D721Med (cell line): ENCODE data around the gene GRM5.

Experiments used
- DNase-seq: peaks from one replicate; pipeline ENCODE4 v3.0.0; 2011; ENCODE audit warnings: low spot score; ENCODE audit not compliant: insufficient read length
- FAIRE-seq: peaks from 2 replicates; lab custom pipeline; 2011; peaks lifted over from hg19 to GRCh38; lab: Jason Lieb, UNC
- TF ChIP-seq, protein P1 (sequence below): IDR thresholded peaks from 2 replicates; pipeline ENCODE4 v1.5.1; 2012; ENCODE audit warnings: mild to moderate bottlenecking, control low read depth; ENCODE audit not compliant: insufficient read depth; ENCODE audit errors: missing control alignments

GRM5 gene

DNA sequence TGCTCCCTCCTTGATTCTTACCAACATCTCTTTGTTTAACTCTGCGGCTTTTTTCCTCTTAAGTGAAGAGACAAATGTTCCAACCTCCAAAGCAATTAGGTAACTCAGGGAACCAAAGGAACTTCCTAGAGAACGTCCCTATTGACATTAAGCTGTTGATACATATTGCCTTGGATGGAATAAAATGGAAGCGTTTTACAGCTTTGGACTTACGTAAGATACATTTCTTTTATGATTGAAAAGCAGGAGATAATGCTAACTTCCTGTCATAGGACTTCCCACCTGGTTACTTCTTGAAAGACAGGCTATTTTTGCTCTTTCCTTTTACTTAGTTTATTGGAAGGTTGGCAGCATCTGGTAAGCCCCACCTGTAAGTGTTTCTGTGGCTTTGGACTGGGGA, 482.5 kb downstream of the GRM5 start:
- FAIRE-seq, result no peak

DNA sequence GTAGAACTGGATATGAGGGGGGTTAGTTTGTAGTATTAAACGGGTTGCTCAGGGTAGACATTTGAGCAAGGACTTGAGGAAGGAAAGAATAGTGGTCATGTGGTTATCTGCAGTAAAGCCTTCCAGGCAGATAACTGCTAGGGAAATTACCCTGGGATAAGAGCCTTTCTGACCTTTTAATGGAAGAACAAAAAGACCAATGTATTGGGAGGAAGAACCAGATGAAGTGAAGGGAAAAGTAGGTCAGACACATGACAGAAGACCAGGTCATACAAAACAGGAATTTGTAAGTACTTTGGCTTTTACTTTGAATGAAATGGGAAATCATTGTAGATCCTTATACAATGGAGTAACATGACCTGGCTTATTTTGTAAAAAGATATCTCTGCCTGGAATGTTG, 486.3 kb downstream of the GRM5 start:
- DNase-seq, result no peak
- FAIRE-seq, result no peak
- TF ChIP-seq, protein P1, sequence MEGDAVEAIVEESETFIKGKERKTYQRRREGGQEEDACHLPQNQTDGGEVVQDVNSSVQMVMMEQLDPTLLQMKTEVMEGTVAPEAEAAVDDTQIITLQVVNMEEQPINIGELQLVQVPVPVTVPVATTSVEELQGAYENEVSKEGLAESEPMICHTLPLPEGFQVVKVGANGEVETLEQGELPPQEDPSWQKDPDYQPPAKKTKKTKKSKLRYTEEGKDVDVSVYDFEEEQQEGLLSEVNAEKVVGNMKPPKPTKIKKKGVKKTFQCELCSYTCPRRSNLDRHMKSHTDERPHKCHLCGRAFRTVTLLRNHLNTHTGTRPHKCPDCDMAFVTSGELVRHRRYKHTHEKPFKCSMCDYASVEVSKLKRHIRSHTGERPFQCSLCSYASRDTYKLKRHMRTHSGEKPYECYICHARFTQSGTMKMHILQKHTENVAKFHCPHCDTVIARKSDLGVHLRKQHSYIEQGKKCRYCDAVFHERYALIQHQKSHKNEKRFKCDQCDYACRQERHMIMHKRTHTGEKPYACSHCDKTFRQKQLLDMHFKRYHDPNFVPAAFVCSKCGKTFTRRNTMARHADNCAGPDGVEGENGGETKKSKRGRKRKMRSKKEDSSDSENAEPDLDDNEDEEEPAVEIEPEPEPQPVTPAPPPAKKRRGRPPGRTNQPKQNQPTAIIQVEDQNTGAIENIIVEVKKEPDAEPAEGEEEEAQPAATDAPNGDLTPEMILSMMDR, result no peak

More for the DNA sequence above, 482.5 kb downstream of the GRM5 start:
- TF ChIP-seq, protein P1, result no peak
- no peak for DNase-seq

DNA sequence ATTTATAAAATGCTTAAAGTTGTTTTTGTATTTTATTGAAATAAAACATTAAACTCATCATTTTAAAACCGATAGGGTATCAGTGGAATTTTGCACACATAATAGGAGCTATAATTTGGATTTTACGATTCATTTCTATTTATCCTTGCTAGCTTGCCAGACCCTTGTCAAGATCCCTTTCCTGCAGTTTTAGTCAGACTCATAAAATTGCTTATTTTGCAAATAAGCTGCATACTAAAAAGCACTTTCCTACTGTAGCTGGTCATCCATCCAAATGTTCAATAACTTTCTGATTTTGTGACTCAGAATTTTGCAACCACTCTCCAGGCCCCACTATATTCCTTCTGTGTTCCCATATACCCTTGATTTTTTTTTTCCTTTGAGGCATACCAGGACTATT, 489.0 kb downstream of the GRM5 start:
- DNase-seq, result no peak
- no peak for FAIRE-seq
- TF ChIP-seq, protein P1, result no peak

DNA sequence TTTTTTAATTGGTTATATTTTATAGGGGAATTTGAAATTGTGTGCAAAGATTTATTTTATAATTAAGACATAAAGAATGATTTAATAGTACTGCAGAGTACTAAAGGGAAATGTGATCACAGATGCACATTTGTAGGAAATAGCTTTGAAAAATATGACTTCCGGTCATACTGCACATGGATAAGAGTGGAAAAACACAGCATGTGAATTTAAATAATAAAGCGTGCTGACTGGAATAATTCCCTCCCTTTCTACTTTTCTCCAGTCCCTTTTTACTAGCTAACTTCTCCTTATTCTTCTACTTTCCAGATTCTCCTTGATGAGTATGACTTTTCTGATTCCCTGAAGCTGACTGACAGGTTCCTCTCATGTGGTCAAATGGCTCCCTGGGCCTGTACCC, 489.9 kb downstream of the GRM5 start:
- TF ChIP-seq, protein P1, result no peak

DNA sequence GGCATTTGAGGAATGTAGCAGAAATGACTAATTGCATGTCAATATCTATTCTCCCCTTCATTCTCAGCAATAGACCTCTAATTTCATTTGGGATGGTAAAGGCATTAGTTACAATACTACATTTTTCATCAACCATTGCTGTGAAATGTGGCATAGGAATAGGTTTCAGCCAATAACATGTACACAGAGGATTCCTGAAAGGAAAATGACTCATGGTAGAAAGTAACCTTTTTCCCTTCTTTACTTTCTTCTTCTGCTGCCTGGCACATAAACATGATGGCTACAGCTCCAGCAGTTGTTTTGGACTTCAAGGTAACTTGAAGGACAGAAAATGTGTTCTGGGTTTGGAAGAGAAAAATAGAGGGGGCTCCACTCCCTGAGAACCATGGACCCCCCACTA, 496.4 kb downstream of the GRM5 start:
- TF ChIP-seq, protein P1, result no peak
- FAIRE-seq, result no peak
- no peak for DNase-seq

More for the DNA sequence above, 489.9 kb downstream of the GRM5 start:
- no peak for DNase-seq
- FAIRE-seq, result no peak

DNA sequence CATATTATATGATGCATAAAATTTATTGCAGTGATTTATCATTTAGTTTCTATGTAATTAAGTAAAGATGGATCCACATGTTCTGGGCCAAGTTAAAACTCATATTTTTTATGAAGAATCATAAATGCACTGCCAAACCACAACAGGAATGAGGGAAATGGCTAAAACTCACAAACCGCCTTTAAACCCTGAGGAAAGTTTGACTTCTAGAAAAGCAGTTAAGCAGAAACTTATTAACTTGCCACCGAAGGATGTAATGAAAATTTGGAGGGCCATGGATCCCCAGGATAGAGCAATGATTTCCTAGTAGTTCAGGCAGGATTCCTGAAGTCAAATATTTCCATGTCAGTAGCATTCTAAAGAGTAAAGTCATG, 510.0 kb downstream of the GRM5 start:
- TF ChIP-seq, protein P1, result no peak
- DNase-seq (no peak), FAIRE-seq (no peak)

DNA sequence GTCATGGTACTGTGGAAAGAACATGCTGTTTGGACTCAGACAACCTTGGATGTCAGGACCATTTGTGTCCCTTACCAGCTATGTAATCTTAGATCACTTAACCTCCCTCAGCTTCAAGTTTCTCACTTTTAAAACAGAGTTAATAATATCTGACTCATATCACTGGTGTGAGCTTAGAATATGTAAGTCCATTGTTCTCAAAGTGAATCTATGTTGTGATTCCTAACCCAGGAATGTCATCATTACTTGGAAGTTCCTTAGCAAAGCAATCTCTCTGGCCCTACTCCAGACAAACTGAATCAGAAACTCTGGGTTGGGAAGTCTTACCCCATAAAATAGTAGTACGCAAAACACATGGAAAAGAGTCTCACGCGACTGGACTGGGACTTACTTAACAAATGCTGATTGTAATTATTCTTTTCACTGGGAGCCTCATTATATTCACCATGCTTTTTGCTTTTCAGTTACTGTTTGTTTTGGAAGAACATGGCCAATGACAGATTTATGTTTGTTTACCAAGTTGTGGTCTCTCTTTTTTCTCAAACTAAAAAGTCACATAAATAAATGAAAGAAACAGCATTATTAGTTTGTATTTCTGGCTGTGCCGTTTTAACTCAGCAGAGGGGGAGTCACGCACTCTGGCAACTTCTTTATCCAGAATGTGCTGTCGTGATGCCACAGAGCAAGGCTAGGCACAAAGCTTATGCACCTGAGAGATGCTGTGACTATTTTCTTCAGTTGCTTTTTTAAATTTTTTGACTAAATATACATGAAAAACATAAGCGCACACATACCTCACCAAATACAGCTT, 510.6 kb downstream of the GRM5 start:
- no peak for DNase-seq
- FAIRE-seq, result no peak

More for the DNA sequence above, 510.6 kb downstream of the GRM5 start:
- TF ChIP-seq, protein P1, result no peak
